Activated T-helper 17 cell treated with anti-CD3 and anti-CD28 coated beads, Interleukin-2, amount 50 U/mL, for 72 hours (primary cell): ENCODE data around the gene TMPRSS5. TPM values are rescaled to one million over a fixed set of nuclear protein-coding genes. Genes with fewer than 3 reads are reported as not detected.
"Not testable (repeated sequence)": the region's sequence is repeated elsewhere in the genome, so short reads cannot be mapped to it uniquely, and the experiment has no call there.

Source experiments
- ATAC-seq: fragments of 150-1000 bp; cut with Tn5 transposase; replicated peaks from 2 replicates; pipeline ENCODE4 v1.10.0; 2021; ENCODE audit warnings: mild to moderate bottlenecking, moderate library complexity
- H3K27ac Mint-ChIP-seq: one replicate; pipeline ENCODE4 v1.8.0; 2022; ENCODE audit warnings: mixed read lengths
- H3K27me3 Mint-ChIP-seq: one replicate; pipeline ENCODE4 v1.8.0; 2022; ENCODE audit warnings: mixed read lengths
- H3K36me3 Mint-ChIP-seq: one replicate; pipeline ENCODE4 v1.8.0; 2022; ENCODE audit warnings: low read depth, mild to moderate bottlenecking, mixed read lengths
- H3K4me1 Mint-ChIP-seq: one replicate; pipeline ENCODE4 v1.8.0; 2022; ENCODE audit warnings: mixed read lengths
- H3K4me3 Mint-ChIP-seq: one replicate; pipeline ENCODE4 v1.8.0; 2022; ENCODE audit warnings: mild to moderate bottlenecking, mixed read lengths
- H3K9me3 Mint-ChIP-seq: one replicate; pipeline ENCODE4 v1.8.0; 2022; ENCODE audit warnings: mixed read lengths
- total RNA-seq, 2 donors: library from RNA; stranded (reverse); gene quantifications; one replicate each; pipeline ENCODE4 v1.2.3, GENCODE V29; 2022

The TMPRSS5 gene
- total RNA-seq, 2 donors from 2014 or later, result 0.52 to 0.95 TPM

GRCh38 chr11:113715882-113716625, 9.9 kb upstream of the TMPRSS5 start:
- peaks cover 5% of the 10 kb centered on the region for H3K9me3 Mint-ChIP-seq
- H3K27me3 Mint-ChIP-seq, result no peaks in the 10 kb centered on the region
- no peak overlapping the region for H3K27ac Mint-ChIP-seq
- no peaks in the 10 kb centered on the region for H3K4me1 Mint-ChIP-seq
- H3K4me3 Mint-ChIP-seq, result no peak overlapping the region
- H3K36me3 Mint-ChIP-seq, result no peaks in the 10 kb centered on the region
- no peak for ATAC-seq

DNA sequence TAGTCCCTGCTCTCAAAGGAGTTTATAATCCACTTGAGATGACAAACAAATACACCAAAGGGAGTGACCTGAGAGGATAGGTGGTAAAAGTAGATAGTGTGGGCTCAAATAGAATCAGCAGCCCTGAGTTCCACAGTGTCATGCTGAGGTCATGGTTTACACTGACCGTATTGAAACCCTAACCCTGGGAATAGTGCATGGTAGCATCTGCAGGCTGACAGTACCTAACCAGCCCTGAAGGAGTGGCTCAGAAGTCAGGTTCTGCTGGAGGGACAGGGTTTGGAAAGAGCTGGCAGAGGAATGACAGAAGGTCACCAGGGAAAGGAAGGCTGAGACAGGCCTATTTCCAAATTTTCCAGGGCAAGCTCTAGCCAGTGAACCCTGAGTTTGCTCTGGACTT, 9.2 kb upstream of the TMPRSS5 start:
- ATAC-seq, result no peak
- Mint-ChIP-seq H3K36me3 (no peaks in the 10 kb centered on the region), H3K4me3 (no peak overlapping the region), H3K27me3 (no peaks in the 10 kb centered on the region), H3K4me1 (no peaks in the 10 kb centered on the region), H3K9me3 (peaks cover 9% of the 10 kb centered on the region), H3K27ac (no peak overlapping the region)

GRCh38 chr11:113710989-113711388, 4.9 kb upstream of the TMPRSS5 start:
- Mint-ChIP-seq H3K27me3 (no peaks in the 10 kb centered on the region), H3K4me1 (no peaks in the 10 kb centered on the region), H3K4me3 (no peak overlapping the region), H3K9me3 (peaks cover 27% of the 10 kb centered on the region), H3K27ac (no peak overlapping the region), H3K36me3 (no peaks in the 10 kb centered on the region)
- no peak for ATAC-seq

DNA sequence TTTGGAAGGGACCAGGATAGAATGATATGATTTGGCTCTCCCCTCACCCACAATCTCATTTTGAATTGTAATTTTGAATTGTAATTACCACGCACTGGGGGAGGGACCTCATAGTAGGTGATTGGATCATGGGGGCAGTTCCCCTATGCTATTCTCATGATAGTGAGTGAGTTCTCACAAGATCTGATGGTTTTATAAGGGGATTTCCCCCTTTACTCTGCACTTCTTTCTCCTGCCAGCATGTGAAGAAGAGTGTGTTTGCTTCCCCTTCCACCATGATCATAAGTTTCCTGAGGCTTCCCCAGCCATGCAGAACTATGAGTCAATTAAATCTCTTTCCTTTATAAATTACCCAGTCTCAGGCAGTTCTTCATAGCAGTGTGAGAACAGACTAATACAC, 2.6 kb downstream of the TMPRSS5 start:
- not testable (repeated sequence) for H3K36me3 Mint-ChIP-seq, ATAC-seq, H3K27me3 Mint-ChIP-seq, H3K27ac Mint-ChIP-seq, H3K4me3 Mint-ChIP-seq, H3K4me1 Mint-ChIP-seq
- peaks cover 11% of the 10 kb centered on the region for H3K9me3 Mint-ChIP-seq

GRCh38 chr11:113701491-113701890, 4.6 kb downstream of the TMPRSS5 start:
- H3K27me3 Mint-ChIP-seq, result no peaks in the 10 kb centered on the region
- no peaks in the 10 kb centered on the region for H3K36me3 Mint-ChIP-seq

DNA sequence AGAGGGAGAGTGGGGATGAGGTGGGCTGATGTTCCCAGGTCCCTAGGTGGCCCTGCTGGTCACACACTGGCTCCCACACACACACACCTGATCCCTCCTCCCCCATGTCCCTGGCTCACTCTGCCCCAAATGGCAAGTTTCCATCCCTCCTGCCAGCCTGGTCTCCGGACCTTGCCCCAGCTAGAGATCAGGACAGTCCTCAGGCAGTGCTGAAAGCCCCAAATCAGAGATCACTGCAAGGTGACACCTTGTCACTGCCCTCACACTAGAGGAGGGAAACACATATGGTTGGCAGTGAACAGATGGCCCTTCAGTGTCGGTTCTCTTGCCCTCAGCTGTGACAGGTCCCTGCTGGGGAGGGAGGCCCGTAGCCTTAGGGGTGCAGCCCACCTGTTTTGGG, 7.6 kb downstream of the TMPRSS5 start:
- Mint-ChIP-seq H3K36me3 (no peaks in the 10 kb centered on the region), H3K4me1 (no peaks in the 10 kb centered on the region), H3K27ac (no peak overlapping the region), H3K4me3 (no peak overlapping the region), H3K9me3 (no peaks in the 10 kb centered on the region), H3K27me3 (no peaks in the 10 kb centered on the region)
- ATAC-seq, result no peak

More at GRCh38 chr11:113701491-113701890, 4.6 kb downstream of the TMPRSS5 start:
- Mint-ChIP-seq H3K4me1 (no peaks in the 10 kb centered on the region), H3K9me3 (no peaks in the 10 kb centered on the region), H3K27ac (no peak overlapping the region), H3K4me3 (no peak overlapping the region)
- ATAC-seq, result no peak

DNA sequence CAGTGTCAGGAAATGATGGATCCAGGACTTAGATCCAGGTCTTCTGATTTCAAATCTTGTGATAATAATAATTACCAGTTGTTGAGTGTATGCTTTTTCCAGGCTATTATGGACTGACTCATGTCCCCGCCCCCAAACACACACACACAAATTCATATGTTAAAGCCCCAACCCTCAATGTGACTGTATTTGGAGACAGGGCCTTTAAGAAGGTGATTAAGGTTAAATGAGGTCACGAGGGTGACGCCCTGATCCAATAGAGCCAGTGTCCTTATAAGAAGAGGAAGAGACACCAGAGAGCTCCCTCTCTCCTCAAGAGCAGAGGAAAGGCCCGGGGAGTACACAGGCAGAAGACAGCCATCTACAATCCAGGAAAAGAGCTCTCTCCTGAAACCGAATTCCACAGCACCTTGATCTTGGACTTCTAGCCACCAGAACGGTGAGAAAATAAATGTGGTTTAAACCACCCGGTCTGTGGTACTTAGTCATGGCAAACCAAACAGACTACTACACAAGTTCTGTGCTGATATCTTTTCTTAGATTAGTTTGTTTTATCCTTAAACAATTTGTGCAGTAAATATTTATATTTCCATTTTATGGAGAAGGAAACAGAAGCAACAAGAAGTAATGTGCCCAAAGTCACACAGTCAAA, 8.2 kb downstream of the TMPRSS5 start:
- Mint-ChIP-seq H3K4me1 (no peaks in the 10 kb centered on the region), H3K36me3 (no peaks in the 10 kb centered on the region)
- ATAC-seq, result no peak

DNA sequence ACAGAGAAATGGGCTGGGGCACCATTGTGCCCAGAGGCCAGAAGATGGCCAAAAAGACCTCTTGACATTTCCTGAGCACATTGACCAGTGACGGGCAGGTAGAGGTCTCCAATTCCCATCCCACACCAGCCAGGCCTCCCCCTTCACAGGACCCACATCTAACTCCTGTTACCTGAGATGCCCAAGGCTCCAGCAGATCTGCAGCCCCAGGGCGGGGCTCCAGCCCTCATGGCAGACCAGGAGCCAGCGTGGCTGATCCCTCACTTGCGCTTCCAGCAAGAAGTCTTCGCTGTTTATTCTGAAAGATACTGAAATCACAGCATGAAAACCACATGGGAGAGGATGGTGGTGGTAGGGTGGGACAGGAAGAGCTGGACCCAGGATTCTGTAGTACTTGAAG, 9.0 kb downstream of the TMPRSS5 start:
- Mint-ChIP-seq H3K27me3 (no peaks in the 10 kb centered on the region), H3K9me3 (no peaks in the 10 kb centered on the region)
- no peak for ATAC-seq

More for the DNA sequence above, 8.2 kb downstream of the TMPRSS5 start:
- H3K4me3 Mint-ChIP-seq, result no peak overlapping the region
- no peak overlapping the region for H3K27ac Mint-ChIP-seq
- no peaks in the 10 kb centered on the region for H3K9me3 Mint-ChIP-seq
- no peaks in the 10 kb centered on the region for H3K27me3 Mint-ChIP-seq

DNA sequence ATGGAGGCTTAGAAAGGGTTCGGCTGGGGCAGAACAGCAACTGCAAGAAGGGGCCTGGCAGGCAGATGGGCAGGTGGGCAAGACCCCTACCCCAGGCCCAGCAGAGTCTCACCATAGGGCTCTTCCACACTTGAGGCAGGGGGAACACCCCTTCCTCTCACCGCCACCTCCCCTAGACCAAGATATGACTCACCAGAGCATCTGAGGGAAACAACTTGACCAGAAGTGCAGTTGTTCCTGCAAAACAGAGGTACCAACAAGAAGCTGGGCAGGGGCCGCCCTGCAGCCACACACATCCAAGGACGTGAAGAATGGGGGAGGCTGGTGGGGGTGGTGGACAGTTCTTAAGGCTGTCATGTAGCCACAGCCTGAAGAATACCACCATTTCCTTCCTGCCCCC, 10.9 kb downstream of the TMPRSS5 start:
- Mint-ChIP-seq H3K36me3 (no peaks in the 10 kb centered on the region), H3K4me3 (no peak overlapping the region), H3K4me1 (no peaks in the 10 kb centered on the region), H3K27ac (no peak overlapping the region), H3K27me3 (no peaks in the 10 kb centered on the region), H3K9me3 (no peaks in the 10 kb centered on the region)
- no peak for ATAC-seq

More for the DNA sequence above, 9.0 kb downstream of the TMPRSS5 start:
- H3K4me3 Mint-ChIP-seq, result no peak overlapping the region
- H3K4me1 Mint-ChIP-seq, result no peaks in the 10 kb centered on the region
- no peaks in the 10 kb centered on the region for H3K36me3 Mint-ChIP-seq
- no peak overlapping the region for H3K27ac Mint-ChIP-seq

GRCh38 chr11:113694390-113694789, 11.7 kb downstream of the TMPRSS5 start:
- Mint-ChIP-seq H3K4me3 (no peak overlapping the region), H3K9me3 (no peaks in the 10 kb centered on the region), H3K27me3 (no peaks in the 10 kb centered on the region), H3K4me1 (no peaks in the 10 kb centered on the region), H3K36me3 (no peaks in the 10 kb centered on the region), H3K27ac (no peak overlapping the region)
- no peak for ATAC-seq

DNA sequence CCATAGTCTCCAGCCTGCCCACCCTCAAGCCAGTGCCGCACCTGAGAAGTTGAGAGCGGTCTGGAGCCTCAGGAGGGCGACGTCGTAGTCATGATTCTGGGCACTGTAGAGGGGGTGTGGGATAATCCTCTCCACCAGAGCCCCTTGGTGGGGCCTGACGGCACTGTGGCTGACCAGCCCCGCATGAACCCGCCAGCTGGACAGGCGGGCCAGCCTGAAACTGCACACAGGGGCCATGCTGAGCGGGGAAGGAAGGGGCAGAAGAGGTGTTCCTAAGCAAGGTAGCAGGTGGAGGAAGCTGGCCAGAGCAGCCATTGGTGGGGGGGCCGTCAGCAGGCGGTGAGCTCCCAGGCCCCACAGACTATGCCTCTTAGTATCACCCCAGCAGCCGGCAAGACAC, 13.1 kb downstream of the TMPRSS5 start:
- no peak overlapping the region for H3K4me3 Mint-ChIP-seq

DNA sequence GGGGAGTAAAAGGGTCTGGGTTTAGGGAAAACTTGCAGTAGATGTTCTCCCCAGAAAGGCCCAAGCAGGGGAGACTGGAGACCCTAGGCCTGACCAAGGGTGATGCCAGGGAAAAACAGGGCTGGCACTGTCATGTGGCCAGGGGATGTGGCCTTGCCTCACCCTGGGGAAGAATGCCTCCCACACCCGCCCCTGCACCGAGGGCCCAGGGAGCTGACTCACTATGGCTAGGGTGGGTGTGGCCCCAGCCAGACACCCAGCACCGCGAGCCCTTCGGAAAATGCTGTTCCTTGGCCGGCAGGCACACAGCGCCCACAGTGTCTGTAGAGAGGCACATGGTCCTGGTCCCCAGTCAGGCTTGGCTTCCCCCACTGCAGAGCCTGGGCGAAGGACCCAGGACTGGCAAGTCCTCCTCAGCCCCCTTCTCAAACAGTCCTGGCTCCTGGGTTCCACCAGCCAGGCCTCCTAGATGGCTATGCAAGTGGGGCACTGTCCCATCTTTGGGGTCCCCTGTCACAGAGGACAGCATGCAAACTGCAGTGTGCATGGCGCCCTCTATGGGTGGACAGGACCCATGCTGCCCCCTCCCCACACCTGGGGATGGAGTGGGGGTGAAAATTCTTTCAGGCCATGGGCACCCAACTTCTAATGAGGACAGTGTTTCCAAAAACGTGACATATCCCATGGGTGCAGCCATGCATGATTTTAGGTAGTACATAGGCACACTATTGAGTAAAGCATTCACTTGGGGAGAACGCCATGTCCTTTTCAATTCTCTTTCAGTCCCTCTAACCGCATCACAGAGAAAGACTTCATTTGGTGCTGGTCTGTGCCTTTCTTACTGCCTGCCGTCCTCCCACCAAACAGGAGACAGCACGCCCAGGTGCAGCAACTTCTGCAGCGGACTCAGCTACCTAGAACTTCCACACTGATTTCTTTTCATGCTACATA, 15.2 kb downstream of the TMPRSS5 start:
- no peaks in the 10 kb centered on the region for H3K36me3 Mint-ChIP-seq
- H3K4me3 Mint-ChIP-seq, result no peak overlapping the region
- H3K4me1 Mint-ChIP-seq, result peaks cover 4% of the 10 kb centered on the region

More for the DNA sequence above, 13.1 kb downstream of the TMPRSS5 start:
- Mint-ChIP-seq H3K36me3 (no peaks in the 10 kb centered on the region), H3K27me3 (no peaks in the 10 kb centered on the region), H3K4me1 (no peaks in the 10 kb centered on the region), H3K27ac (no peak overlapping the region), H3K9me3 (no peaks in the 10 kb centered on the region)
- ATAC-seq, result no peak

DNA sequence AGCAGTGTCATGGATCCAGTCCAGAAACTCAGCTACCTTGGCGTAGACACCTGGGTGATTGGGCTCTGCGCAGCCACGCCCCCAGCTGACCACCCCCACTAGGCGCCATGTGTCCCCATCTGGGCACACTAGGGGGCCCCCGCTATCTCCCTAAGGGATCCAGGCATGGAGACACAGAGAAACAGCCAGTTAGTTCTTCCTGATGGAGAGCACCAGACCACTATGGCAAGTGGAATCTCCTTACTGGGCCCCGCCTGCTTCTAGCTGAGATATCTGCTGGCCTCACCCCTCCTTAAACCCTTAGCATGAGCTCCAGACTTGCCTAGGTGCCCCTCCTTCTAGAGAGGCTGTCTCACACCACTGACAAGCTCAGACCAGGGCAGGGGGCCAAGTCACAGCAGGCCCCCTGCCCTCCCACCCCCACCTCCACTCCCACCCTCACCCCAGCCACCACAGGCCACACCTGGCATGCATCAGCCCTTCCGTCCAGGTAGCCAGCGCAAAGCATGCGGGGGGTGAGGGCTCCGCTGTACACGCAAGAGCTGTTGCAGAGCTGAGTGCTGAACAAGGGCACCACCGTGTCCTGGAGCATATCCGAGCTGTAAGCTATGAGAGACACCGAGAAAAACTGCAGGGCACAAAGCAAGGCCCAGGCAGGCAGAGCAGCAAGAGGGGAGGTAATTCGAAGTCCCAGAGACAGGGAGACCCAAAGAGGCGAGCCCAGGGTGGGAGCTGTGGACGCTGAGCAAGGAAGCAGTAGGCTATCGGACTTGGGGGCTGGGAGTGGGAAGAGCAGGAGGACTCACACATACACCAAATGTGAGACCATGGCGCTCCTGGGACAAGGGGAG, 16.1 kb downstream of the TMPRSS5 start:
- ATAC-seq, result no peak
- H3K36me3 Mint-ChIP-seq, result no peaks in the 10 kb centered on the region
- no peak overlapping the region for H3K27ac Mint-ChIP-seq
- no peaks in the 10 kb centered on the region for H3K9me3 Mint-ChIP-seq
- no peaks in the 10 kb centered on the region for H3K27me3 Mint-ChIP-seq
- H3K4me3 Mint-ChIP-seq, result no peak overlapping the region
- H3K4me1 Mint-ChIP-seq, result peaks cover 8% of the 10 kb centered on the region

More for the DNA sequence above, 15.2 kb downstream of the TMPRSS5 start:
- no peaks in the 10 kb centered on the region for H3K27me3 Mint-ChIP-seq
- no peaks in the 10 kb centered on the region for H3K9me3 Mint-ChIP-seq
- ATAC-seq, result peak; percentile 64
- no peak overlapping the region for H3K27ac Mint-ChIP-seq
